NCI-H748 (cell line): ENCODE measurements around the gene CACNA1F.

Experiments
- DNase-seq: peaks from one replicate; lab custom pipeline; 2025; ENCODE audit not compliant: unreplicated experiment; lab: John Stamatoyannopoulos, UW

Gene CACNA1F

GRCh38 chrX:49233176-49233575, at the start of gene CACNA1F:
CACNA1F (minus strand) TSS chrX:49233340; CDS start chrX:49233309, 31 bp downstream.
- DNase-seq, result no peak

GRCh38 chrX:49282647-49283011, 49.5 kb upstream of the CACNA1F start:
- peak; percentile 20 for DNase-seq

GRCh38 chrX:49278081-49278480, 44.9 kb upstream of the CACNA1F start:
- DNase-seq, result no peak

GRCh38 chrX:49277535-49277830, 44.3 kb upstream of the CACNA1F start:
- DNase-seq, result no peak

- DNase-seq, result no peak
These were observed 43.8 kb upstream of the CACNA1F start for GRCh38 chrX:49276671-49277534.

- DNase-seq, result no peak
These were observed 43.1 kb upstream of the CACNA1F start for GRCh38 chrX:49276207-49276606.

GRCh38 chrX:49273181-49273727, 40.1 kb upstream of the CACNA1F start:
- no peak for DNase-seq

GRCh38 chrX:49272421-49272820, 39.3 kb upstream of the CACNA1F start:
- DNase-seq, result no peak

GRCh38 chrX:49271341-49271740, 38.2 kb upstream of the CACNA1F start:
- DNase-seq, result no peak

- no peak for DNase-seq
These were observed 37.2 kb upstream of the CACNA1F start for GRCh38 chrX:49270249-49270921.

GRCh38 chrX:49269767-49270248, 36.7 kb upstream of the CACNA1F start, which contains the start of gene PPP1R3F:
PPP1R3F (plus strand) TSS chrX:49269793; CDS start chrX:49269870, 77 bp downstream.
- DNase-seq, result no peak

GRCh38 chrX:49269010-49269766, 36.0 kb upstream of the CACNA1F start:
- peak; percentile 99 for DNase-seq

- no peak for DNase-seq
These were observed 35.5 kb upstream of the CACNA1F start for GRCh38 chrX:49268702-49269009.

GRCh38 chrX:49266523-49267445, 33.6 kb upstream of the CACNA1F start:
- no peak for DNase-seq

GRCh38 chrX:49264460-49264859, 31.3 kb upstream of the CACNA1F start, which contains the start of gene FOXP3:
FOXP3 (minus strand) TSS chrX:49264710; CDS start chrX:49258505, 6,205 bp downstream.
- DNase-seq, result no peak

GRCh38 chrX:49263631-49264030, 30.5 kb upstream of the CACNA1F start:
- DNase-seq, result no peak

- DNase-seq, result no peak
These were observed 29.5 kb upstream of the CACNA1F start for GRCh38 chrX:49262603-49263002.

- DNase-seq, result no peak
These were observed 27.3 kb upstream of the CACNA1F start for GRCh38 chrX:49260221-49260985.

- DNase-seq, result no peak
These were observed 25.6 kb upstream of the CACNA1F start for GRCh38 chrX:49258749-49259124.
